ENCODE results near the gene GRAMD1A. TPM values are rescaled to one million over a fixed set of nuclear protein-coding genes. Genes with fewer than 3 reads are reported as not detected.

The GRAMD1A gene
- polyA plus RNA-seq, 1 donor from 2014 or later: 19.0 TPM

DNA sequence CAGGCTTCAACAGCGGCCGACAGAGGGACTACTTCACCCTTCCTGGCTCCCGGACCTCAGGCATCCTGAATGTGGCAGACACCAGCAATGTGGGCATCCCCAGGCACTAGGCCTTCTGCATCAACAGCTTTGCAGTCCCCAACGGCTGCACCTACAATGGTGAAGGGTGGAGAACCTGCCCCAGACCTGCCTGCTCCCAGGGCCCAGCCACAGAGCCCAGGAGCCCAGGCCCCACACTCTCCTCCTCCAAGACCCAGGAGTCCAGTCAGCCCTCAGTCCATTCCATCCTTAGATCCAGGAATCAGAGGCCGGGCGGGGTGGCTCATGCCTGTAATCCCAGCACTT, 75.9 kb downstream of the GRAMD1A start:
- no peaks in the 10 kb centered on the region for H4K20me1 ChIP-seq (ENCODE audit: insufficient read depth)
- H3K27me3 ChIP-seq (ENCODE audit: insufficient read depth, low read depth, low read length): no peaks in the 10 kb centered on the region
- H3K9ac ChIP-seq (ENCODE audit: low read length): no peak overlapping the region
- H3K27ac ChIP-seq (ENCODE audit: low read length): no peak overlapping the region
- no peaks in the 10 kb centered on the region for H3K79me2 ChIP-seq (replicated peaks; ENCODE audit: insufficient read depth, low read length)
- no peak overlapping the region for H2AFZ ChIP-seq (ENCODE audit: low read depth, low read length)
- H3K36me3 ChIP-seq (ENCODE audit: insufficient read depth, low read length): no peaks in the 10 kb centered on the region
- no peaks in the 10 kb centered on the region for H3K9me3 ChIP-seq (ENCODE audit: low read length)
- no peaks in the 10 kb centered on the region for H3F3A ChIP-seq (ENCODE audit: insufficient read depth, low read length, poor library complexity, severe bottlenecking)
- no peak for TF ChIP-seq EZH2 (IDR thresholded peaks at IDR 0.05; ENCODE audit: borderline replicate concordance, insufficient read depth, low read length, poor library complexity, severe bottlenecking)
- no peak for TF ChIP-seq MXI1 (conservative IDR thresholded peaks at IDR 0.05; ENCODE audit: poor library complexity, severe bottlenecking)
- TF ChIP-seq, protein P1, sequence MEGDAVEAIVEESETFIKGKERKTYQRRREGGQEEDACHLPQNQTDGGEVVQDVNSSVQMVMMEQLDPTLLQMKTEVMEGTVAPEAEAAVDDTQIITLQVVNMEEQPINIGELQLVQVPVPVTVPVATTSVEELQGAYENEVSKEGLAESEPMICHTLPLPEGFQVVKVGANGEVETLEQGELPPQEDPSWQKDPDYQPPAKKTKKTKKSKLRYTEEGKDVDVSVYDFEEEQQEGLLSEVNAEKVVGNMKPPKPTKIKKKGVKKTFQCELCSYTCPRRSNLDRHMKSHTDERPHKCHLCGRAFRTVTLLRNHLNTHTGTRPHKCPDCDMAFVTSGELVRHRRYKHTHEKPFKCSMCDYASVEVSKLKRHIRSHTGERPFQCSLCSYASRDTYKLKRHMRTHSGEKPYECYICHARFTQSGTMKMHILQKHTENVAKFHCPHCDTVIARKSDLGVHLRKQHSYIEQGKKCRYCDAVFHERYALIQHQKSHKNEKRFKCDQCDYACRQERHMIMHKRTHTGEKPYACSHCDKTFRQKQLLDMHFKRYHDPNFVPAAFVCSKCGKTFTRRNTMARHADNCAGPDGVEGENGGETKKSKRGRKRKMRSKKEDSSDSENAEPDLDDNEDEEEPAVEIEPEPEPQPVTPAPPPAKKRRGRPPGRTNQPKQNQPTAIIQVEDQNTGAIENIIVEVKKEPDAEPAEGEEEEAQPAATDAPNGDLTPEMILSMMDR (IDR thresholded peaks at IDR 0.05; ENCODE audit: poor library complexity, severe bottlenecking): no peak
- no peak for TF ChIP-seq TAF1 (IDR thresholded peaks at IDR 0.05; ENCODE audit: low read depth)
- TF ChIP-seq POLR2AphosphoS5 (IDR thresholded peaks at IDR 0.05): no peak
- no peak for TF ChIP-seq REST (IDR thresholded peaks at IDR 0.05; ENCODE audit: borderline replicate concordance)
- no peak for TF ChIP-seq SMC3 (conservative IDR thresholded peaks at IDR 0.05; ENCODE audit: poor library complexity)
- TF ChIP-seq RAD21 (conservative IDR thresholded peaks at IDR 0.05): no peak
- no peak for TF ChIP-seq EP300 (conservative IDR thresholded peaks at IDR 0.05; ENCODE audit: poor library complexity, severe bottlenecking)
- no peaks in the 10 kb centered on the region for H3K9me2 ChIP-seq (ENCODE audit: insufficient read depth, low read length)
- no peak overlapping the region for H3K4me3 ChIP-seq (ENCODE audit: low read length)
- H3K4me2 ChIP-seq (ENCODE audit: low read length): no peak overlapping the region

Other genes starting within 250 kb of the GRAMD1A start
- 13.4 and 14.9 TPM in 2 replicates for gene ZNF599, start 227.1 kb upstream of the GRAMD1A start, polyA plus RNA-seq
- gene ZNF30, start 73.4 kb upstream of the GRAMD1A start, polyA plus RNA-seq: 16.3 and 17.6 TPM in 2 replicates
- 3.7 and 5.7 TPM in 2 replicates for gene ZNF792, start 36.1 kb upstream of the GRAMD1A start, polyA plus RNA-seq
- 1.5 and 3.1 TPM in 2 replicates for gene SCN1B, start 30.1 kb downstream of the GRAMD1A start, polyA plus RNA-seq
- 0.15 TPM in 1 of 2 replicates, not detected in the other for gene HPN, start 41.4 kb downstream of the GRAMD1A start, polyA plus RNA-seq
- gene FXYD3, start 115.5 kb downstream of the GRAMD1A start, polyA plus RNA-seq: not detected in 2 replicates
- gene LGI4, start 134.7 kb downstream of the GRAMD1A start, polyA plus RNA-seq: 0.63 and 3.1 TPM in 2 replicates
- not detected in 2 replicates for gene FXYD1, start 138.5 kb downstream of the GRAMD1A start, polyA plus RNA-seq
- 35.7 and 37.6 TPM in 2 replicates for gene FXYD7, start 142.9 kb downstream of the GRAMD1A start, polyA plus RNA-seq
- not detected in 2 replicates for gene FXYD5, start 154.4 kb downstream of the GRAMD1A start, polyA plus RNA-seq
- not detected in 2 replicates for gene FAM187B, start 228.4 kb downstream of the GRAMD1A start, polyA plus RNA-seq
- gene LSR, start 248.7 kb downstream of the GRAMD1A start, polyA plus RNA-seq: not detected in 2 replicates

Measured in neural cell (in vitro differentiated cells).